Measurements from ENCODE around the gene CNDP1. TPM values are rescaled to one million over a fixed set of nuclear protein-coding genes. Genes with fewer than 3 reads are reported as not detected.

The CNDP1 gene
- polyA plus RNA-seq, 3 donors: not detected

GRCh38 chr18:74497778-74498177 lies 36.5 kb upstream of the CNDP1 start:
- TF ChIP-seq CTCF (IDR thresholded peaks at IDR 0.05): no peak
- Mint-ChIP-seq H3K27me3 (ENCODE audit: low read depth in 3 of 3) (peaks cover 0 to 2% (median 2%) of the 10 kb centered on the region in 3 donors), H3K36me3 (peaks cover 19% of the 10 kb centered on the region in 2 donors), H3K4me1 (peaks cover 62% of the 10 kb centered on the region), H3K4me3 (peak overlapping the region; percentile 30 to 95), H3K27ac (peak overlapping the region; percentile 44 to 100 (median 90)), H3K9me3 (no peaks in the 10 kb centered on the region)
- H4K20me1 ChIP-seq (ENCODE audit: insufficient read depth, low read length): no peaks in the 10 kb centered on the region
- no peaks in the 10 kb centered on the region for H3K27me3 ChIP-seq (ENCODE audit: control insufficient read depth in 2 of 2, insufficient read depth in 2 of 2, low read length in 2 of 2)
- H3K9ac ChIP-seq (ENCODE audit: insufficient read depth, low read length, poor library complexity, severe bottlenecking): no peak overlapping the region
- no peak overlapping the region for H2AFZ ChIP-seq (ENCODE audit: insufficient read depth, low read depth, low read length, poor library complexity, severe bottlenecking)
- H3K79me2 ChIP-seq (ENCODE audit: insufficient read depth, low read length): peaks cover 44% of the 10 kb centered on the region
- WGBS (ENCODE audit: insufficient coverage): no CpG with 5 or more reads among the region's 3 CpGs
- intact Hi-C loops (cut with micrococcal nuclease): loop anchor here (2.0 to 10.0 kb wide), 6 partner anchors 93 to 353 kb away; partner anchors contain the start of genes CYB5A (in 1 of the 2), FBXO15 (in 1 of the 2), TIMM21 (in 1 of the 2) and ZNF407 (in 1 of the 2)
- H3K36me3 ChIP-seq (replicated peaks in 1 of 2; ENCODE audit: control insufficient read depth in 1 of 2, insufficient read depth in 2 of 2, low read length in 2 of 2): peaks cover 7 to 18% of the 10 kb centered on the region in 2 donors
- H3K9me3 ChIP-seq (replicated peaks in 1 of 2; ENCODE audit: control insufficient read depth in 1 of 2, insufficient read depth in 1 of 2, low read length in 2 of 2): no peaks in the 10 kb centered on the region
- H3K4me2 ChIP-seq (replicated peaks; ENCODE audit: extremely low read depth, low read length, poor library complexity, severe bottlenecking): peak overlapping the region; percentile 92
- H3K27ac ChIP-seq (ENCODE audit: low read depth in 1 of 2, low read length in 2 of 2): peak overlapping the region; percentile 6 to 90
- peak overlapping the region in 1 of 3 experiments; percentile 86 for H3K4me3 ChIP-seq (replicated peaks in 1 of 3; ENCODE audit: low read depth in 2 of 3, low read length in 3 of 3)
- H3K4me1 ChIP-seq (ENCODE audit: control insufficient read depth in 1 of 2, insufficient read depth in 2 of 2, low read length in 2 of 2): peaks cover 52 to 64% of the 10 kb centered on the region in 2 donors
- peak in 2 of 3 donors; percentile 50 to 57 for DNase-seq

GRCh38 chr18:74498712-74499627 lies 35.3 kb upstream of the CNDP1 start:
- peaks cover 52 to 64% of the 10 kb centered on the region in 2 donors for H3K4me1 ChIP-seq (ENCODE audit: control insufficient read depth in 1 of 2, insufficient read depth in 2 of 2, low read length in 2 of 2)
- no peaks in the 10 kb centered on the region for H3K9me3 ChIP-seq (replicated peaks in 1 of 2; ENCODE audit: control insufficient read depth in 1 of 2, insufficient read depth in 1 of 2, low read length in 2 of 2)
- Mint-ChIP-seq H3K27ac (peak overlapping the region; percentile 96 to 100 (median 99)), H3K36me3 (peaks cover 31% of the 10 kb centered on the region in 2 donors), H3K9me3 (no peaks in the 10 kb centered on the region), H3K4me3 (peak overlapping the region; percentile 89 to 92), H3K27me3 (ENCODE audit: low read depth in 3 of 3) (peaks cover 0 to 2% (median 0%) of the 10 kb centered on the region in 3 donors), H3K4me1 (peaks cover 65% of the 10 kb centered on the region)
- H3K9ac ChIP-seq (ENCODE audit: insufficient read depth, low read length, poor library complexity, severe bottlenecking): peak overlapping the region; percentile 64
- H3K4me3 ChIP-seq (replicated peaks in 1 of 3; ENCODE audit: low read depth in 2 of 3, low read length in 3 of 3): peak overlapping the region; percentile 36 to 86 (median 77)
- H2AFZ ChIP-seq (ENCODE audit: insufficient read depth, low read depth, low read length, poor library complexity, severe bottlenecking): peak overlapping the region; percentile 47
- H3K36me3 ChIP-seq (replicated peaks in 1 of 2; ENCODE audit: control insufficient read depth in 1 of 2, insufficient read depth in 2 of 2, low read length in 2 of 2): peaks cover 17 to 30% of the 10 kb centered on the region in 2 donors
- WGBS (ENCODE audit: insufficient coverage): 18% methylated on average over 7 of the region's 14 CpGs
- peak; percentile 71 to 86 (median 76) for DNase-seq
- TF ChIP-seq CTCF (IDR thresholded peaks at IDR 0.05): no peak
- no peaks in the 10 kb centered on the region for H4K20me1 ChIP-seq (ENCODE audit: insufficient read depth, low read length)
- intact Hi-C loops (cut with micrococcal nuclease): loop anchor here (5.0 to 10.0 kb wide), 5 partner anchors 96 to 354 kb away; partner anchors contain the start of genes CYB5A (in 1 of the 2), FBXO15 (in 1 of the 2), TIMM21 (in 1 of the 2) and ZNF407 (in 1 of the 2)
- H3K4me2 ChIP-seq (replicated peaks; ENCODE audit: extremely low read depth, low read length, poor library complexity, severe bottlenecking): peak overlapping the region; percentile 92
- peak overlapping the region; percentile 87 to 90 for H3K27ac ChIP-seq (ENCODE audit: low read depth in 1 of 2, low read length in 2 of 2)
- H3K79me2 ChIP-seq (ENCODE audit: insufficient read depth, low read length): peaks cover 53% of the 10 kb centered on the region
- no peaks in the 10 kb centered on the region for H3K27me3 ChIP-seq (ENCODE audit: control insufficient read depth in 2 of 2, insufficient read depth in 2 of 2, low read length in 2 of 2)
